IPS-15b (cell line): ENCODE measurements around the gene TNK2.

Experiments used
- H3K27me3 ChIP-seq: one replicate; pipeline ENCODE4 v1.6.1; 2013; ENCODE audit warnings: low read length; ENCODE audit not compliant: control insufficient read depth, insufficient read depth
- H3K36me3 ChIP-seq: one replicate; pipeline ENCODE4 v1.6.1; 2013; ENCODE audit warnings: low read length; ENCODE audit not compliant: control insufficient read depth, insufficient read depth
- H3K4me1 ChIP-seq: one replicate; pipeline ENCODE4 v1.6.1; 2013; ENCODE audit warnings: mild to moderate bottlenecking, low read length; ENCODE audit not compliant: control insufficient read depth, insufficient read depth
- H3K4me3 ChIP-seq: one replicate; pipeline ENCODE4 v1.5.1; 2013; ENCODE audit warnings: low read depth, low read length
- H3K9ac ChIP-seq: one replicate; pipeline ENCODE4 v1.6.1; 2013; ENCODE audit warnings: low read depth, mild to moderate bottlenecking, low read length
- H3K9me3 ChIP-seq: one replicate; pipeline ENCODE4 v1.6.1; 2013; ENCODE audit warnings: mild to moderate bottlenecking, low read length; ENCODE audit not compliant: control insufficient read depth, insufficient read depth

TNK2 gene

DNA sequence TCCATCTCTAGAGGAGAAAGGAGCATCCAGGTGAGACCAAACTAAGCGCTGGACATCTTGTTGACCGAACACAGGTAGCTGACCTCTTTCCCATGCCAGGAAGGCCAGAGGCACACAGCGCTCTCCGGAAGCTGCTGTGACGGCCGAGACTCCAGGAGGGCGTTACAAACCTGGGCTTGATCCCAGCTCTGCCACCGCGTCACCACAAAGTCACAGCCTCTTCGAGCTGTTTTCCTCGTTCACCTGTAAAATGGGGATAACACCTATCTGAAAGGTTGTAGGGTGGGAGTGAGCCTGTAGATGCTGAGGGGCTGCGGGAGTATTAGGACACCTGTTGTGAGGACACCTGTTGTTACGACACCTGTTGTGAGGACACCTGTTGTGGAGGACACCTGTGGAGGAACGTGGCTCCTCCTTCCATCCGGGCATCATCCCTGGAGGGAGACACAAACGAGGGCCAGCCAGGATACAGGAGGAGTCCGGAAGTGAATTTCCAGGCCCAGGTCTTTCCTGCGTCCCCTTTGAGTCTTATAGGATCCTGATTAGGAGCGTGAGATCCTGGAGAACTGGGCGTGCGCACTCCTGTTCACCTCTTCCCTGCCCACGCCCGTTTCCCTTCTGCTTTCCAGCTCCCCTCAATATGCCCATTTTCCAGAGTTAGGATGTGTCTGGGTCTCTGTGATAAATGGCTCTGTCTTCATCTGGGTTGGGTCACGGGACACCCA lies 94.3 kb downstream of the TNK2 start:
- Histone ChIP-seq H3K9ac (no peak overlapping the region), H3K9me3 (no peaks in the 10 kb centered on the region), H3K27me3 (no peaks in the 10 kb centered on the region), H3K4me3 (no peak overlapping the region), H3K4me1 (no peaks in the 10 kb centered on the region), H3K36me3 (no peaks in the 10 kb centered on the region)
